SK-N-SH (cell line): ENCODE data around the gene TACR2. TPM values are rescaled to one million over a fixed set of nuclear protein-coding genes. Genes with fewer than 3 reads are reported as not detected.

ENCODE experiments used
- CTCF ChIA-PET: fragments of 300-600, 350-600 bp; formaldehyde crosslinking; extraction: SDS; loops from one replicate; lab custom pipeline; 2021; lab: Yijun Ruan, JAX
- POLR2A ChIA-PET: fragments of 350-600 bp; sonication (Branson Sonifier 250); formaldehyde crosslinking; extraction: SDS; loops from one replicate; lab custom pipeline; 2020; ENCODE audit warnings: antibody characterized with exemption, inconsistent platforms; lab: Yijun Ruan, JAX
- DNase-seq: peaks from one replicate; pipeline ENCODE4 v3.0.0; 2012
- H2AFZ ChIP-seq: fragments of 200-600 bp; sonication (generic); 2 replicates; pipeline ENCODE4 v1.8.1; 2016; ENCODE audit warnings: antibody characterized with exemption, mild to moderate bottlenecking, low read depth
- H3F3A ChIP-seq: fragments of 200-600 bp; sonication (generic); replicated peaks from 2 replicates; pipeline ENCODE3; 2016; ENCODE audit warnings: antibody characterized with exemption, mild to moderate bottlenecking; ENCODE audit not compliant: insufficient read depth
- H3K27ac ChIP-seq, 2 experiments: fragments of 200-500 bp in 1 of 2; fragments of 200-600 bp in 1 of 2; sonication (Bioruptor generic) in 1 of 2; sonication (generic), shearing (Covaris generic) in 1 of 2; 2 replicates each; pipeline versions ENCODE4 v1.5.1 to v1.6.1; 2014 to 2016; ENCODE audit warnings: low read depth in 2 of 2, inconsistent platforms in 1 of 2, low read length in 1 of 2, mild to moderate bottlenecking in 1 of 2, mixed read lengths in 1 of 2
- H3K27me3 ChIP-seq: fragments of 200-600 bp; sonication (generic), shearing (Covaris generic); 2 replicates; pipeline ENCODE4 v1.6.1; 2016; ENCODE audit warnings: mixed run types; ENCODE audit not compliant: insufficient read depth
- H3K36me3 ChIP-seq, 2 experiments: fragments of 200-500 bp in 1 of 2; fragments of 200-600 bp in 1 of 2; sonication (Bioruptor generic) in 1 of 2; sonication (generic) in 1 of 2; replicated peaks in 1 of 2; 2 replicates each; pipeline versions ENCODE3 to v1.5.1; 2014 to 2016; ENCODE audit warnings: low read length in 1 of 2, mild to moderate bottlenecking in 1 of 2; ENCODE audit not compliant: insufficient read depth in 2 of 2, control insufficient read depth in 1 of 2
- H3K4me1 ChIP-seq, 2 experiments: fragments of 200-500 bp in 1 of 2; fragments of 200-600 bp in 1 of 2; sonication (Bioruptor generic) in 1 of 2; sonication (generic), shearing (Covaris generic) in 1 of 2; 2 replicates each; pipeline versions ENCODE4 v1.5.1 to v1.6.1; 2014 to 2016; ENCODE audit warnings: low read depth in 1 of 2, low read length in 1 of 2, mixed run types in 1 of 2; ENCODE audit not compliant: insufficient read depth in 2 of 2, control insufficient read depth in 1 of 2
- H3K4me2 ChIP-seq: fragments of 200-600 bp; sonication (generic), shearing (Covaris generic); 2 replicates; pipeline ENCODE4 v1.6.1; 2017; ENCODE audit warnings: mixed run types
- H3K4me3 ChIP-seq, 2 experiments: fragments of 200-500 bp in 1 of 2; fragments of 200-600 bp in 1 of 2; sonication (Bioruptor generic) in 1 of 2; sonication (generic), shearing (Covaris generic) in 1 of 2; 2 replicates each; pipeline versions ENCODE4 v1.5.1 to v1.8.1; 2014 to 2016; ENCODE audit warnings: low read depth in 2 of 2, inconsistent platforms in 1 of 2, low read length in 1 of 2, mild to moderate bottlenecking in 1 of 2, mixed read lengths in 1 of 2, moderate library complexity in 1 of 2
- H3K79me2 ChIP-seq: fragments of 200-600 bp; sonication (generic); 2 replicates; pipeline ENCODE4 v1.8.1; 2017; ENCODE audit warnings: mild to moderate bottlenecking; ENCODE audit not compliant: insufficient read depth
- H3K9ac ChIP-seq: fragments of 200-600 bp; sonication (generic); 2 replicates; pipeline ENCODE4 v1.6.1; 2017; ENCODE audit warnings: mixed run types
- H3K9me2 ChIP-seq: fragments of 200-600 bp; sonication (generic); 2 replicates; pipeline ENCODE4 v1.6.1; 2017; ENCODE audit warnings: mixed run types
- H3K9me3 ChIP-seq: fragments of 200-600 bp; sonication (generic); 2 replicates; pipeline ENCODE4 v1.6.1; 2017; ENCODE audit warnings: mixed run types, mild to moderate bottlenecking, moderate library complexity
- H4K20me1 ChIP-seq: fragments of 200-600 bp; sonication (generic); 2 replicates; pipeline ENCODE4 v1.6.1; 2017; ENCODE audit warnings: mild to moderate bottlenecking, mixed run types; ENCODE audit not compliant: insufficient read depth
- CHD2 ChIP-seq: fragments of 150-350 bp; IDR thresholded peaks from 2 replicates; pipeline ENCODE4 v1.6.1; 2018; ENCODE audit warnings: low read length; ENCODE audit not compliant: partially characterized antibody
- CTCF ChIP-seq: fragments of 200-600 bp; sonication (generic); IDR thresholded peaks from 2 replicates; pipeline ENCODE4 v1.6.1; 2017; ENCODE audit warnings: antibody characterized with exemption, mild to moderate bottlenecking, moderate library complexity
- EZH2phosphoT487 ChIP-seq: fragments of 200-600 bp; sonication (generic); IDR thresholded peaks from 2 replicates; pipeline ENCODE4 v1.6.1; 2017; ENCODE audit warnings: low read depth, mixed run types, mild to moderate bottlenecking, antibody characterized with exemption, moderate library complexity, borderline replicate concordance
- FOSL2 ChIP-seq: IDR thresholded peaks from 2 replicates; pipeline ENCODE4 v1.4.0; 2012; ENCODE audit warnings: low read depth, mild to moderate bottlenecking, moderate library complexity, borderline replicate concordance
- FOXJ3 ChIP-seq: sonication (generic); formaldehyde crosslinking; IDR thresholded peaks from 2 replicates; pipeline ENCODE4 v1.5.1; 2020; ENCODE audit warnings: mild to moderate bottlenecking, missing genetic modification reagents
- FOXM1 ChIP-seq: IDR thresholded peaks from 2 replicates; pipeline ENCODE4 v1.4.0; 2012; ENCODE audit warnings: low read depth, mild to moderate bottlenecking
- GABPA ChIP-seq: IDR thresholded peaks from 2 replicates; pipeline ENCODE4 v1.4.0; 2012; ENCODE audit warnings: low read depth, mild to moderate bottlenecking
- IRF3 ChIP-seq: fragments of 150-350 bp; IDR thresholded peaks from 2 replicates; pipeline ENCODE4 v1.6.1; 2016; ENCODE audit warnings: mild to moderate bottlenecking, low read depth, low read length
- MAX ChIP-seq: IDR thresholded peaks from 2 replicates; pipeline ENCODE4 v1.4.0; 2012; ENCODE audit warnings: low read depth
- MXI1 ChIP-seq: IDR thresholded peaks from 2 replicates; pipeline ENCODE4 v1.6.1; 2012; ENCODE audit warnings: mild to moderate bottlenecking, low read depth, low read length, improper control_type of control experiment
- NRF1 ChIP-seq: IDR thresholded peaks from 2 replicates; pipeline ENCODE4 v1.6.1; 2012; ENCODE audit warnings: low read depth, mild to moderate bottlenecking, low read length
- POLR2AphosphoS5 ChIP-seq: IDR thresholded peaks from 2 replicates; pipeline ENCODE4 v1.6.1; 2012; ENCODE audit warnings: low read depth, low read length
- RAD21 ChIP-seq: IDR thresholded peaks from 2 replicates; pipeline ENCODE4 v1.6.1; 2012; ENCODE audit warnings: mild to moderate bottlenecking, low read length
- RCOR1 ChIP-seq: fragments of 150-350 bp; IDR thresholded peaks from 2 replicates; pipeline ENCODE4 v1.6.1; 2017; ENCODE audit warnings: antibody characterized with exemption, low read length
- RXRA ChIP-seq: IDR thresholded peaks from 2 replicates; pipeline ENCODE4 v1.4.0; 2012; ENCODE audit warnings: low read depth, mild to moderate bottlenecking, borderline replicate concordance
- SIN3A ChIP-seq: IDR thresholded peaks from 2 replicates; pipeline ENCODE4 v1.6.1; 2012; ENCODE audit warnings: low read depth, mild to moderate bottlenecking, low read length, moderate library complexity, borderline replicate concordance
- SMC3 ChIP-seq: IDR thresholded peaks from 2 replicates; pipeline ENCODE4 v1.6.1; 2012; ENCODE audit warnings: low read depth, low read length, improper control_type of control experiment
- YY1 ChIP-seq: IDR thresholded peaks from 2 replicates; pipeline ENCODE4 v1.4.0; 2012; ENCODE audit warnings: low read depth, mild to moderate bottlenecking
- WGBS: methylation state at CpG from one replicate; pipeline ENCODE4 v1.1.6; 2017; ENCODE audit warnings: low lambda C conversion rate; 5-methylcytosine and 5-hydroxymethylcytosine counted together
- polyA plus RNA-seq, 3 experiments: library from polyadenylated mRNA; depleted of rRNA; stranded (reverse); fragments of >200 nt; gene quantifications; 2 replicates each; pipeline ENCODE4 v1.2.3, GENCODE V29; 2012

The TACR2 gene
- polyA plus RNA-seq, 1 of the 3 experiments (the other 2 are of a cell fraction): 0.02 TPM

GRCh38 chr10:69353977-69354635 is 62.6 kb downstream of the TACR2 start:
- no peak overlapping the region for H2AFZ ChIP-seq
- 93% methylated on average over 8 of the region's 8 CpGs for WGBS
- H3K36me3 ChIP-seq: no peaks in the 10 kb centered on the region
- POLR2A ChIA-PET: no interaction called here
- H4K20me1 ChIP-seq: no peaks in the 10 kb centered on the region
- H3K9me3 ChIP-seq: no peaks in the 10 kb centered on the region
- no peak overlapping the region for H3K4me3 ChIP-seq
- H3K79me2 ChIP-seq: peaks cover 70% of the 10 kb centered on the region
- CTCF ChIA-PET: no interaction called here
- H3F3A ChIP-seq: peaks cover 26% of the 10 kb centered on the region
- no peak for DNase-seq
- peaks cover 24 to 26% of the 10 kb centered on the region in 2 experiments; a peak in 2 of 4 replicates for H3K4me1 ChIP-seq
- no peaks in the 10 kb centered on the region for H3K9me2 ChIP-seq
- no peak overlapping the region for H3K4me2 ChIP-seq
- no peak overlapping the region for H3K9ac ChIP-seq
- TF ChIP-seq RAD21: no peak
- no peak for TF ChIP-seq MXI1
- no peak for TF ChIP-seq YY1
- TF ChIP-seq POLR2AphosphoS5: no peak
- TF ChIP-seq MAX: no peak
- no peak for TF ChIP-seq SIN3A
- no peak for TF ChIP-seq FOSL2
- TF ChIP-seq CHD2: no peak
- TF ChIP-seq CTCF: no peak
- TF ChIP-seq IRF3: no peak
- no peak for TF ChIP-seq NRF1
- no peak for TF ChIP-seq GABPA
- TF ChIP-seq EZH2phosphoT487: no peak
- no peak for TF ChIP-seq RXRA
- no peak for TF ChIP-seq FOXJ3
- TF ChIP-seq SMC3: no peak
- TF ChIP-seq RCOR1: no peak
- no peak for TF ChIP-seq FOXM1
- H3K27ac ChIP-seq: no peak overlapping the region
- H3K27me3 ChIP-seq: no peaks in the 10 kb centered on the region

Other genes with a start within 250 kb of the TACR2 start
- gene SUPV3L1, start 236.7 kb downstream of the TACR2 start, polyA plus RNA-seq (2012; rRNA removed): 19.8 and 26.7 TPM in 2 replicates
- 0.06 and 0.10 TPM in 2 replicates for gene HKDC1, start 196.6 kb downstream of the TACR2 start, polyA plus RNA-seq (2012; rRNA removed)
- 32.0 and 38.7 TPM in 2 replicates for gene HK1, start 138.4 kb downstream of the TACR2 start, polyA plus RNA-seq (2012; rRNA removed)
- 8.5 and 13.8 TPM in 2 replicates for gene TSPAN15, start 34.5 kb upstream of the TACR2 start, polyA plus RNA-seq (2012; rRNA removed)
- gene NEUROG3, start 156.5 kb upstream of the TACR2 start, polyA plus RNA-seq (2012; rRNA removed): not detected in 2 replicates
- 16.0 and 19.2 TPM in 2 replicates for gene FAM241B, start 213.3 kb upstream of the TACR2 start, polyA plus RNA-seq (2012; rRNA removed)